HL-60 (cell line): ENCODE measurements around the gene CNTN5.

Experiments
- CTCF ChIP-seq: IDR thresholded peaks from one replicate; pipeline ENCODE4 v1.5.1; 2011; ENCODE audit warnings: low read length, control low read depth, inconsistent platforms; ENCODE audit not compliant: insufficient read depth
- GABPA ChIP-seq: IDR thresholded peaks from 2 replicates; pipeline ENCODE4 v1.6.1; 2012; ENCODE audit warnings: low read depth
- POLR2AphosphoS5 ChIP-seq: IDR thresholded peaks from 2 replicates; pipeline ENCODE4 v1.6.1; 2012; ENCODE audit warnings: low read depth
- REST ChIP-seq: IDR thresholded peaks from 2 replicates; pipeline ENCODE4 v1.6.1; 2012; ENCODE audit warnings: low read depth; ENCODE audit not compliant: insufficient replicate concordance

DNA sequence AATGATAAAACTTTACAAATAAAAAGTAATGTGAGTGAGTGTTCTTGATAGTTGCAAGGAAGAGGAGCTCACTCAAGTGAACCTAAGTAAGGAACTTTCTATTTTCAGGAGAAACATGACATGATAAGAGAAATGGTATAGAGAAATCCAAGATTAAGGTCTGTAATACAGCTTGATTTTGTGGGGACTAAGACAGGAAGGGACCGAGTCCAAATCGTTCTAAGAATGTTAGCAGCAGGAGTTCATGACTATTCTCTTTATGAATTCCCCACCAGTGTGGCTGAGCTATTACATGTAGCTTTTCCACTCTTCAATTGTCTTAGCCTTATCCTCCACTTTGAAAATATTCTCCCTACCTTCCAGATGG, 967.7 kb downstream of the CNTN5 start:
- no peak for TF ChIP-seq POLR2AphosphoS5
- no peak for TF ChIP-seq CTCF
- TF ChIP-seq REST: no peak
- TF ChIP-seq GABPA: no peak
